Spleen (tissue), 7 donors: ENCODE data around the gene ENTPD2.

ENCODE experiments used
- CTCF ChIP-seq, 11 experiments: fragments of 200-600 bp in 7 of 11; fragments of 450-650 bp in 4 of 11; sonication (generic) in 4 of 11; IDR thresholded peaks in 8 of 11; conservative IDR thresholded peaks in 3 of 11; 1 replicate in 7 of 11; 2 replicates in 4 of 11; pipeline versions ENCODE4 v1.4.0 to v1.8.0; 2016 to 2021; ENCODE audit warnings: antibody characterized with exemption in 11 of 11, inconsistent platforms in 4 of 11, mild to moderate bottlenecking in 1 of 11
- POLR2A ChIP-seq, 3 donors: fragments of 450-650 bp; IDR thresholded peaks; one replicate each; pipeline ENCODE4 v1.5.1; 2017; ENCODE audit warnings: antibody characterized with exemption in 3 of 3, mild to moderate bottlenecking in 1 of 3
- POLR2AphosphoS5 ChIP-seq, 3 donors: sonication (generic); formaldehyde crosslinking; IDR thresholded peaks; one replicate each; pipeline ENCODE4 v1.5.1; 2017; ENCODE audit warnings: antibody characterized with exemption in 3 of 3
- donor health status: DM: no; HTN: no; CAD: no; lungs with moderate emphysema.
- donor health status: DM: no; HTN: no; CAD: no.
- donor health status: DM: no; HTN: no; CAD: no.

- TF ChIP-seq CTCF (IDR thresholded peaks at IDR 0.05 in 8 of 11, conservative IDR thresholded peaks at IDR 0.05 in 3 of 11) = no peak
- no peak for TF ChIP-seq POLR2A (IDR thresholded peaks at IDR 0.05)
- no peak for TF ChIP-seq POLR2AphosphoS5 (IDR thresholded peaks at IDR 0.05)
Observed at GRCh38 chr9:137068539-137069507, 15.0 kb upstream of the ENTPD2 start.
